NCI-H146 (cell line): ENCODE results near the gene FAM13B.
"Not testable (repeated sequence)": the region's sequence is repeated elsewhere in the genome, so short reads cannot be mapped to it uniquely, and the experiment has no call there.

Source experiments
- DNase-seq: peaks from one replicate; lab custom pipeline; 2025; lab: John Stamatoyannopoulos, UW

The FAM13B gene

GRCh38 chr5:137960819-137961218, 72.1 kb downstream of the FAM13B start:
- DNase-seq, result no peak

- no peak for DNase-seq
These were observed 72.7 kb downstream of the FAM13B start for GRCh38 chr5:137960141-137960540.

- no peak for DNase-seq
These were observed 73.4 kb downstream of the FAM13B start for GRCh38 chr5:137959488-137959887.

GRCh38 chr5:137957948-137958347, 74.9 kb downstream of the FAM13B start:
- no peak for DNase-seq

- DNase-seq, result no peak
These were observed 78.6 kb downstream of the FAM13B start for GRCh38 chr5:137954131-137954879.

- no peak for DNase-seq
These were observed 87.1 kb downstream of the FAM13B start for GRCh38 chr5:137945825-137946224.

GRCh38 chr5:137944280-137944679, 88.6 kb downstream of the FAM13B start:
- not testable (repeated sequence) for DNase-seq

- DNase-seq, result no peak
These were observed 93.5 kb downstream of the FAM13B start for GRCh38 chr5:137939331-137939730.

GRCh38 chr5:137938751-137939143, 94.1 kb downstream of the FAM13B start:
- no peak for DNase-seq

- no peak for DNase-seq
These were observed 94.7 kb downstream of the FAM13B start for GRCh38 chr5:137937994-137938750.

GRCh38 chr5:137935694-137936093, 97.2 kb downstream of the FAM13B start:
- DNase-seq, result no peak

- no peak for DNase-seq
These were observed 97.7 kb downstream of the FAM13B start for GRCh38 chr5:137935190-137935589.

GRCh38 chr5:137933491-137933911, 99.4 kb downstream of the FAM13B start:
- DNase-seq, result no peak

GRCh38 chr5:137932800-137933199, 100.1 kb downstream of the FAM13B start:
- DNase-seq, result no peak

- DNase-seq, result no peak
These were observed 109.0 kb downstream of the FAM13B start for GRCh38 chr5:137923856-137924255.

- DNase-seq, result no peak
These were observed 110.9 kb downstream of the FAM13B start for GRCh38 chr5:137921931-137922330.

- DNase-seq, result no peak
These were observed 116.0 kb downstream of the FAM13B start for GRCh38 chr5:137916923-137917322.

GRCh38 chr5:137914758-137915157, 118.1 kb downstream of the FAM13B start:
- DNase-seq, result no peak

- DNase-seq, result no peak
These were observed 130.3 kb downstream of the FAM13B start for GRCh38 chr5:137902408-137903133.

- no peak for DNase-seq
These were observed 131.7 kb downstream of the FAM13B start for GRCh38 chr5:137901011-137901817.

- DNase-seq, result no peak
These were observed 133.4 kb downstream of the FAM13B start for GRCh38 chr5:137899493-137899892.

GRCh38 chr5:137896560-137896959, 136.3 kb downstream of the FAM13B start:
- no peak for DNase-seq
